Hepatocyte (in vitro differentiated cells): ENCODE data around the gene SKA3. TPM values are rescaled to one million over a fixed set of nuclear protein-coding genes. Genes with fewer than 3 reads are reported as not detected.

ENCODE experiments used
- DNase-seq: peaks from one replicate; pipeline ENCODE4 v3.0.0-alpha.2; 2016; ENCODE audit warnings: low spot score
- H2AFZ ChIP-seq: fragments of 200-600 bp; sonication (generic); 2 replicates; pipeline ENCODE4 v1.6.0; 2016; ENCODE audit warnings: antibody characterized with exemption, mild to moderate bottlenecking
- H3K27ac ChIP-seq: fragments of 200-600 bp; sonication (generic); 2 replicates; pipeline ENCODE4 v1.5.1; 2016; ENCODE audit warnings: mild to moderate bottlenecking
- H3K27me3 ChIP-seq: fragments of 200-600 bp; sonication (generic); 2 replicates; pipeline ENCODE4 v1.6.1; 2016
- H3K36me3 ChIP-seq: fragments of 200-600 bp; sonication (generic); replicated peaks from 2 replicates; pipeline ENCODE4 v1.5.1; 2016; ENCODE audit warnings: low read depth; ENCODE audit not compliant: insufficient read depth
- H3K4me1 ChIP-seq: fragments of 200-600 bp; sonication (generic); 2 replicates; pipeline ENCODE4 v1.5.1; 2016; ENCODE audit warnings: mild to moderate bottlenecking, moderate library complexity; ENCODE audit not compliant: insufficient read depth
- H3K4me2 ChIP-seq: fragments of 200-600 bp; sonication (generic); 2 replicates; pipeline ENCODE4 v1.6.0; 2016
- H3K4me3 ChIP-seq: fragments of 200-600 bp; sonication (generic); 2 replicates; pipeline ENCODE4 v1.5.1; 2016; ENCODE audit warnings: mild to moderate bottlenecking
- H3K79me2 ChIP-seq: fragments of 200-600 bp; sonication (generic); 2 replicates; pipeline ENCODE4 v1.6.0; 2017; ENCODE audit warnings: mild to moderate bottlenecking
- H3K9me2 ChIP-seq: fragments of 200-600 bp; sonication (generic); replicated peaks from 2 replicates; pipeline ENCODE4 v1.6.0; 2017; ENCODE audit warnings: mild to moderate bottlenecking; ENCODE audit not compliant: insufficient read depth
- H3K9me3 ChIP-seq: fragments of 200-600 bp; sonication (generic); 2 replicates; pipeline ENCODE4 v1.5.1; 2016; ENCODE audit warnings: low read depth, mild to moderate bottlenecking
- H4K20me1 ChIP-seq: fragments of 200-600 bp; sonication (generic); 2 replicates; pipeline ENCODE4 v1.6.0; 2016; ENCODE audit warnings: mild to moderate bottlenecking; ENCODE audit not compliant: insufficient read depth, poor library complexity, severe bottlenecking
- EZH2 ChIP-seq: fragments of 200-600 bp; sonication (generic); IDR thresholded peaks from 2 replicates; pipeline ENCODE4 v1.6.1; 2016; ENCODE audit warnings: antibody characterized with exemption, mild to moderate bottlenecking, borderline replicate concordance
- EZH2phosphoT487 ChIP-seq: fragments of 200-600 bp; sonication (generic); IDR thresholded peaks from one replicate; pipeline ENCODE4 v1.6.1; 2018; ENCODE audit warnings: antibody characterized with exemption, mild to moderate bottlenecking, low read depth, moderate library complexity; ENCODE audit not compliant: unreplicated experiment, severe bottlenecking
- WGBS: methylation state at CpG from one replicate; pipeline ENCODE4 v1.1.6; 2016; ENCODE audit warnings: low lambda C conversion rate; ENCODE audit errors: missing lambda C conversion rate; 5-methylcytosine and 5-hydroxymethylcytosine counted together
- polyA plus RNA-seq: library from polyadenylated mRNA; unstranded; fragments of >200 nt; fragmentation: Nextera tagmentation; extraction: Ambion mirVana; gene quantifications from 2 replicates; pipeline ENCODE4 v1.2.1, GENCODE V29; 2016
- total RNA-seq: library from RNA; depleted of rRNA; stranded (reverse); fragments of >200 nt; gene quantifications from 2 replicates; pipeline ENCODE4 v1.2.3, GENCODE V29; 2014
- TF ChIP-seq, protein P1 (sequence below): fragments of 200-600 bp; sonication (generic); IDR thresholded peaks from 2 replicates; pipeline ENCODE4 v1.5.1; 2016; ENCODE audit warnings: antibody characterized with exemption, mild to moderate bottlenecking; ENCODE audit not compliant: poor library complexity

The SKA3 gene
- total and polyA plus RNA-seq, 2 experiments from 2014 or later = 4.9 to 5.6 TPM

DNA sequence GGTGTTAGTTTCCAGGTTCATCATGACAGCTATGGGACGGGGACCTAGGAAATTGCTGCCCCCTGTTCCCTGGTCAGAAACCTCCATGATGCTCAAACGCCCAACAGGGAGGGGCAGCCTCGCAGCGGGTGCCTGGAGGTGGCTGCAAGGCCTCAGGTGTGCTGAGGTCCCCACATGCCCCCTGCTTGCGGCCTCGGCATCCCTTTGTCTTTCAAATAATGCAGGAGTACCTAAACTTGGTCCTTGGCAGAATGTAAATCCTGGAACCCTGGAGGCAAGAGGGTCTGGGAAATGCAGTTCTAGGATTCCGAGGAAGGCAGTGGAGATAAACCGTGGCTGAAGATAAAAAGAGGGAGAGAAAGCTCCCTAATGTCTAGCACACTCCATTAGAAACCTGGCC lies 52.4 kb downstream of the SKA3 start:
- Histone ChIP-seq H3K9me2 (no peaks in the 10 kb centered on the region), H3K27me3 (no peaks in the 10 kb centered on the region), H3K27ac (no peak overlapping the region), H3K36me3 (no peaks in the 10 kb centered on the region), H3K4me2 (no peak overlapping the region), H3K4me1 (no peaks in the 10 kb centered on the region), H3K9me3 (no peaks in the 10 kb centered on the region), H4K20me1 (no peaks in the 10 kb centered on the region), H3K79me2 (no peaks in the 10 kb centered on the region), H3K4me3 (no peak overlapping the region), H2AFZ (no peak overlapping the region)
- DNase-seq = no peak
- 64% methylated on average over 8 of the region's 8 CpGs for WGBS
- TF ChIP-seq, protein P1, sequence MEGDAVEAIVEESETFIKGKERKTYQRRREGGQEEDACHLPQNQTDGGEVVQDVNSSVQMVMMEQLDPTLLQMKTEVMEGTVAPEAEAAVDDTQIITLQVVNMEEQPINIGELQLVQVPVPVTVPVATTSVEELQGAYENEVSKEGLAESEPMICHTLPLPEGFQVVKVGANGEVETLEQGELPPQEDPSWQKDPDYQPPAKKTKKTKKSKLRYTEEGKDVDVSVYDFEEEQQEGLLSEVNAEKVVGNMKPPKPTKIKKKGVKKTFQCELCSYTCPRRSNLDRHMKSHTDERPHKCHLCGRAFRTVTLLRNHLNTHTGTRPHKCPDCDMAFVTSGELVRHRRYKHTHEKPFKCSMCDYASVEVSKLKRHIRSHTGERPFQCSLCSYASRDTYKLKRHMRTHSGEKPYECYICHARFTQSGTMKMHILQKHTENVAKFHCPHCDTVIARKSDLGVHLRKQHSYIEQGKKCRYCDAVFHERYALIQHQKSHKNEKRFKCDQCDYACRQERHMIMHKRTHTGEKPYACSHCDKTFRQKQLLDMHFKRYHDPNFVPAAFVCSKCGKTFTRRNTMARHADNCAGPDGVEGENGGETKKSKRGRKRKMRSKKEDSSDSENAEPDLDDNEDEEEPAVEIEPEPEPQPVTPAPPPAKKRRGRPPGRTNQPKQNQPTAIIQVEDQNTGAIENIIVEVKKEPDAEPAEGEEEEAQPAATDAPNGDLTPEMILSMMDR = no peak
- TF ChIP-seq EZH2phosphoT487 = no peak
- no peak for TF ChIP-seq EZH2

DNA sequence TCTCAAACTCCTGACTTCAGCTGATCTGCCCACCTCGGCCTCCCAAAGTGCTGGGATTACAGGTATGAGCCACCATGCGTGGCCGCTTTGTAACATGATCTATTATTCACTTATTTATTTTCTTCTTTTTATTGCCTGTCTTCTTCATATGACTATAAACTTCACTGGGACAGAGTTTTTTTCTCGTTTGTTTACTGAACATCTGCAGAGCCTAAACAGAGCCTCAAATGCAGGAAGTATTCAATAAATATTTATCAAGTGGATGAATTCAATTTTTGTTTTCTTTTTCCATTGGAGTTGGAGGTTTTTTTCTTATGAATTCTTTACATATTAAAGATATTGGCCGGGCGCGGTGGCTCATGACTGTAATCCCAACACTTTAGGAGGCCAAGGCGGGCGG lies 54.7 kb downstream of the SKA3 start:
- TF ChIP-seq EZH2 = no peak
- no peak for TF ChIP-seq EZH2phosphoT487
- TF ChIP-seq, protein P1 = no peak
- 85% methylated on average over 9 of the region's 9 CpGs for WGBS
- H3K79me2 ChIP-seq = no peaks in the 10 kb centered on the region
- no peak overlapping the region for H3K27ac ChIP-seq
- H3K4me1 ChIP-seq = no peaks in the 10 kb centered on the region
- DNase-seq = no peak
- H3K4me2 ChIP-seq = no peak overlapping the region
- H3K36me3 ChIP-seq = no peaks in the 10 kb centered on the region
- no peaks in the 10 kb centered on the region for H3K9me3 ChIP-seq
- no peaks in the 10 kb centered on the region for H3K9me2 ChIP-seq
- no peaks in the 10 kb centered on the region for H4K20me1 ChIP-seq
- H3K4me3 ChIP-seq = no peak overlapping the region
- H3K27me3 ChIP-seq = no peaks in the 10 kb centered on the region
- no peak overlapping the region for H2AFZ ChIP-seq

DNA sequence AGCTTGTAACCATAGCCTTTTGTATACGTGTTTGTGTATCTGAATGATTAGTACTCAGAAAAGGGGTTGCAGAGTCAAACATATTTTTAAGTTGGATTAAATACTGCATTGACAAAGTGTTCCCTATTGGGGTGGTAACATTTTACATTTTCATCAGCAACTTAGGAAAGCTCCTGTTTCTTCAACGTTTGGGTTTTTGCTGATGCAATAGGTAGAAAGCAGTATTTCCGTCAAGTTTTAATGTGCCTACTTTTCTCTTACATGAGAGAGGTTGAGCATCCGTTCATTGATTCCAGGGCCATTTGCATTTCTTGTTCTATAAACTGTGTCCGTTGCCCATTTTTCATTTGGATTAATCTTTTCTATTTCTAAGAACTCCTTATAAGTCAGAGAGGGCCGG lies 56.2 kb downstream of the SKA3 start:
- TF ChIP-seq, protein P1 = no peak
- TF ChIP-seq EZH2 = no peak
- no peak for TF ChIP-seq EZH2phosphoT487
- Histone ChIP-seq H4K20me1 (no peaks in the 10 kb centered on the region), H3K4me3 (no peak overlapping the region), H3K4me2 (no peak overlapping the region), H3K36me3 (no peaks in the 10 kb centered on the region), H3K79me2 (no peaks in the 10 kb centered on the region), H3K9me2 (no peaks in the 10 kb centered on the region), H3K27me3 (no peaks in the 10 kb centered on the region), H3K4me1 (no peaks in the 10 kb centered on the region), H3K27ac (no peak overlapping the region), H3K9me3 (no peaks in the 10 kb centered on the region), H2AFZ (no peak overlapping the region)
- 86% methylated on average over 6 of the region's 6 CpGs for WGBS
- no peak for DNase-seq

DNA sequence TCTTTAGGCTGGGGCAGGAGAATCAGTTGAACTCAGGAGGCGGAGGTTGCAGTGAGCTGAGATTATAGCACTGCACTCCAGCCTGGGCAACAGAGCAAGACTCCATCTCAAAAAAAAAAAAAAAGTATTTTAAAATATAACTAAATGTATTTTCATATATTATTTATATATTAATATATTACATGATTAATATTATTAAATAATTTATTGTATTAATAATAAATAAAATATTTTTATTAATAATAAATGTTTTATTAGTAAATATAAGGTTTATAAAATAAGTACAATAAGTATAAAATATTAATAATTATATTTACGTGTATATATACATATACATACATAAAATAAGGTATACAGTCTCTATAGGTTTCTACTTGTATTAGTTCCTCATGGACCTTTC lies 56.8 kb downstream of the SKA3 start:
- Histone ChIP-seq H3K4me3 (no peak overlapping the region), H3K4me1 (no peaks in the 10 kb centered on the region), H3K79me2 (no peaks in the 10 kb centered on the region), H3K4me2 (no peak overlapping the region), H3K9me3 (no peaks in the 10 kb centered on the region), H3K36me3 (no peaks in the 10 kb centered on the region), H4K20me1 (no peaks in the 10 kb centered on the region), H3K9me2 (no peaks in the 10 kb centered on the region), H3K27ac (no peak overlapping the region), H2AFZ (no peak overlapping the region), H3K27me3 (no peaks in the 10 kb centered on the region)
- no peak for DNase-seq
- TF ChIP-seq, protein P1 = no peak
- TF ChIP-seq EZH2 (no peak), EZH2phosphoT487 (no peak)
- 87% methylated on average over 2 of the region's 2 CpGs for WGBS
